A549 (cell line): Measurements from ENCODE around the gene ZDHHC1. TPM values are rescaled to one million over a fixed set of nuclear protein-coding genes. Genes with fewer than 3 reads are reported as not detected.

ENCODE experiments used
- ATAC-seq, 2 experiments: fragments of 200-7000 bp in 1 of 2; fragments of >200 bp in 1 of 2; cut with Nextera tagmentation in 1 of 2; cut with Tn5 transposase in 1 of 2; 3 replicates each; pipeline versions ENCODE4 v1.8.0 to v1.9.1; 2018 to 2020; ENCODE audit warnings: mild to moderate bottlenecking in 1 of 2, moderate library complexity in 1 of 2
- CTCF ChIA-PET: fragments of 300-600 bp; sonication (Branson Sonifier 250); formaldehyde crosslinking; extraction: SDS; loops from one replicate; lab custom pipeline; 2021; ENCODE audit warnings: antibody characterized with exemption, inconsistent platforms; lab: Yijun Ruan, JAX
- POLR2A ChIA-PET: fragments of 350-600 bp; formaldehyde crosslinking; extraction: SDS; loops from one replicate; lab custom pipeline; 2021; ENCODE audit warnings: antibody characterized with exemption, inconsistent platforms; lab: Yijun Ruan, JAX
- DNase-seq, 2 experiments: peaks; one replicate each; pipeline versions ENCODE4 v3.0.0 to v3.0.0-alpha.2; 2011 to 2016; ENCODE audit warnings: low read depth in 1 of 2, low spot score in 1 of 2
- FAIRE-seq: peaks from 2 replicates; lab custom pipeline; 2011; peaks lifted over from hg19 to GRCh38; lab: Jason Lieb, UNC
- H3K27ac ChIP-seq, 2 experiments: fragments of >200 bp; sonication (Bioruptor Twin); formaldehyde crosslinking; 3 replicates each; pipeline ENCODE4 v1.5.1; 2016 to 2017
- H3K4me1 ChIP-seq: fragments of >200 bp; sonication (Bioruptor Twin); formaldehyde crosslinking; 3 replicates; pipeline ENCODE4 v1.6.1; 2016
- H3K4me2 ChIP-seq: fragments of >200 bp; sonication (Bioruptor Twin); formaldehyde crosslinking; 3 replicates; pipeline ENCODE4 v1.6.1; 2016
- H3K4me3 ChIP-seq: fragments of >200 bp; sonication (Bioruptor Twin); formaldehyde crosslinking; 3 replicates; pipeline ENCODE4 v1.5.1; 2016
- H3K9me3 ChIP-seq: fragments of >200 bp; sonication (Bioruptor Twin); formaldehyde crosslinking; 3 replicates; pipeline ENCODE4 v1.6.1; 2016
- BHLHE40 ChIP-seq: IDR thresholded peaks from 2 replicates; pipeline ENCODE4 v1.6.1; 2012; ENCODE audit warnings: low read depth, low read length, inconsistent platforms
- CBX2 ChIP-seq: fragments of 200-600 bp; sonication (generic); IDR thresholded peaks from 2 replicates; pipeline ENCODE4 v1.6.1; 2016; ENCODE audit warnings: low read depth, mild to moderate bottlenecking, borderline replicate concordance
- CHD2 ChIP-seq: fragments of 150-350 bp; IDR thresholded peaks from 2 replicates; pipeline ENCODE4 v1.6.1; 2014; ENCODE audit warnings: low read length; ENCODE audit not compliant: partially characterized antibody
- EHMT2 ChIP-seq: fragments of 200-600 bp; sonication (generic); IDR thresholded peaks from 2 replicates; pipeline ENCODE4 v1.6.1; 2016; ENCODE audit warnings: antibody characterized with exemption, low read depth, mild to moderate bottlenecking, moderate library complexity
- EP300 ChIP-seq, 2 experiments: fragments of >200 bp; sonication (Bioruptor Twin); formaldehyde crosslinking; IDR thresholded peaks; 2 replicates in 1 of 2; 3 replicates in 1 of 2; pipeline ENCODE4 v1.6.1; 2016 to 2017
- ESRRA ChIP-seq: fragments of 150-350 bp; IDR thresholded peaks from 2 replicates; pipeline ENCODE4 v1.6.1; 2014; ENCODE audit warnings: mild to moderate bottlenecking, low read length, borderline replicate concordance
- FOSB ChIP-seq: fragments of 250-450 bp; sonication (Bioruptor Pico); IDR thresholded peaks from 2 replicates; pipeline ENCODE4 v1.5.0; 2020; ENCODE audit warnings: mild to moderate bottlenecking, moderate library complexity
- FOXS1 ChIP-seq: fragments of 250-450 bp; sonication (Bioruptor Pico); IDR thresholded peaks from 2 replicates; pipeline ENCODE4 v1.5.0; 2020; ENCODE audit warnings: mild to moderate bottlenecking, moderate library complexity
- HDAC2 ChIP-seq: fragments of 200-600 bp; sonication (generic); IDR thresholded peaks from 2 replicates; pipeline ENCODE4 v1.6.1; 2016
- HOXB13 ChIP-seq: fragments of 250-450 bp; sonication (Bioruptor Pico); IDR thresholded peaks from 2 replicates; pipeline ENCODE4 v1.5.0; 2020; ENCODE audit warnings: low read depth, mild to moderate bottlenecking, moderate library complexity
- JUN ChIP-seq, 2 experiments: fragments of >200 bp; sonication (Bioruptor Twin); formaldehyde crosslinking; IDR thresholded peaks; 2 replicates in 1 of 2; 3 replicates in 1 of 2; pipeline ENCODE4 v1.6.1; 2016 to 2017
- JUNB ChIP-seq: fragments of >200 bp; sonication (Bioruptor Twin); formaldehyde crosslinking; IDR thresholded peaks from 2 replicates; pipeline ENCODE4 v1.6.1; 2016
- MAFK ChIP-seq: fragments of 450-650 bp; IDR thresholded peaks from 2 replicates; pipeline ENCODE4 v1.6.1; 2014; ENCODE audit not compliant: partially characterized antibody
- MAZ ChIP-seq: fragments of 150-350 bp; IDR thresholded peaks from 2 replicates; pipeline ENCODE4 v1.6.1; 2014; ENCODE audit warnings: antibody characterized with exemption, low read depth, low read length, borderline replicate concordance
- PHF8 ChIP-seq: fragments of 200-600 bp; sonication (generic); IDR thresholded peaks from 2 replicates; pipeline ENCODE4 v1.6.1; 2016; ENCODE audit warnings: low read depth, mild to moderate bottlenecking, antibody characterized with exemption, moderate library complexity, borderline replicate concordance
- POLR2AphosphoS2 ChIP-seq: conservative IDR thresholded peaks from 2 replicates; pipeline ENCODE4 v1.6.1; 2012; ENCODE audit warnings: low read length, improper control_type of control experiment, inconsistent platforms
- RAD21 ChIP-seq, 2 experiments: fragments of >200 bp in 1 of 2; sonication (Bioruptor Twin) in 1 of 2; formaldehyde crosslinking in 1 of 2; IDR thresholded peaks in 1 of 2; conservative IDR thresholded peaks in 1 of 2; 2 replicates in 1 of 2; 3 replicates in 1 of 2; pipeline ENCODE4 v1.6.1; 2012 to 2018; ENCODE audit warnings: inconsistent platforms in 1 of 2
- TP53 ChIP-seq: fragments of 250-450 bp; sonication (Bioruptor Pico); IDR thresholded peaks from 2 replicates; pipeline ENCODE4 v1.5.0; 2021; ENCODE audit warnings: mild to moderate bottlenecking, moderate library complexity
- ZNF302 ChIP-seq: fragments of 250-450 bp; sonication (Bioruptor Pico); IDR thresholded peaks from 2 replicates; pipeline ENCODE4 v1.9.0; 2021; ENCODE audit warnings: inconsistent platforms, mild to moderate bottlenecking, moderate library complexity
- WGBS: methylation state at CpG from one replicate; pipeline ENCODE4 v1.1.6; 2017; ENCODE audit errors: missing lambda C conversion rate; 5-methylcytosine and 5-hydroxymethylcytosine counted together
- polyA plus RNA-seq, 4 experiments: library from polyadenylated mRNA; depleted of rRNA in 3 of 4; stranded (reverse); fragments of >200 nt; fragmentation: RNase III in 1 of 4; extraction: RNeasy Plus Mini Kit Qiagen cat#74134 plus additional on column Dnase treatment in 1 of 4; gene quantifications; 2 replicates in 3 of 4; 3 replicates in 1 of 4; pipeline ENCODE4 v1.2.3, GENCODE V29; 2011 to 2017
- TF ChIP-seq, protein P1 (sequence below): fragments of 200-600 bp; sonication (generic); IDR thresholded peaks from 2 replicates; pipeline ENCODE4 v1.6.1; 2016; ENCODE audit warnings: antibody characterized with exemption, mild to moderate bottlenecking, moderate library complexity
- TF ChIP-seq, protein P2 (sequence below): fragments of 250-450 bp; sonication (Bioruptor Pico); IDR thresholded peaks from 2 replicates; pipeline ENCODE4 v1.5.0; 2020; ENCODE audit warnings: low read depth, mild to moderate bottlenecking, moderate library complexity
- TF ChIP-seq, protein P3 (sequence below): fragments of 450-650 bp; IDR thresholded peaks from 2 replicates; pipeline ENCODE4 v1.6.1; 2014; ENCODE audit warnings: antibody characterized with exemption
- TF ChIP-seq, protein P4 (sequence below): IDR thresholded peaks from 2 replicates; pipeline ENCODE4 v1.6.1; 2012

ZDHHC1 gene
- polyA plus RNA-seq, 2 of the 4 experiments (the other 2 are of a cell fraction): 3.5 to 5.9 TPM

DNA sequence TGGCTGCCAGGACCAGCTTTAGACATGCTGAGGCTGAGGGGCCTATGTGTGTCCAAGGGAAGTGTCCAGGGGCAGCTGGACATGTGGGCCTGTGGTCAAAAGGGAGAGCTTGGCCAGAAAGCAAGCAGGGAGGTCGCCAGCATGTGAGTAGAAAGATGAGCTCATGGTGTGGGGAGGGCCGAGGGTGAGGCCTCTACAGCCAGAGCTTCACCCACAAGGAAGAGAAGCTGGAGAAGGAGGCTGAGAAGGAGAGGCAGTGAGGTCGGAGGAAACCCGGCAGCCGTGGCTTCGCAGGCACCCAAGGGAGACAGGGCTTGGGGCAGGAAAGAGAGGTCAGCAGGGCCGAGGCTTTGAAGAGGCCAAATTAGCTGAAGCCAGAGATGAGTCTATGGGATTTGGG lies 10.7 kb upstream of the ZDHHC1 start:
- Histone ChIP-seq H3K9me3 (no peaks in the 10 kb centered on the region), H3K4me2 (no peak overlapping the region), H3K27ac (no peak overlapping the region), H3K4me1 (peaks cover 9% of the 10 kb centered on the region; the same call in 2 of the 3 replicates), H3K4me3 (no peak overlapping the region)
- TF ChIP-seq HOXB13 (CRISPR knock-in tag) (no peak), ESRRA (no peak), ZNF302 (CRISPR knock-in tag) (no peak), FOSB (no peak), HDAC2 (no peak), FOXS1 (CRISPR knock-in tag) (no peak), JUNB (no peak), PHF8 (no peak), EP300 (IDR thresholded peaks at IDR 0.05) (no peak), JUN (IDR thresholded peaks at IDR 0.05) (no peak), BHLHE40 (no peak), MAFK (no peak), RAD21 (conservative IDR thresholded peaks at IDR 0.05 in 1 of 2, IDR thresholded peaks at IDR 0.05 in 1 of 2) (no peak), MAZ (no peak)
- TF ChIP-seq, protein P1, sequence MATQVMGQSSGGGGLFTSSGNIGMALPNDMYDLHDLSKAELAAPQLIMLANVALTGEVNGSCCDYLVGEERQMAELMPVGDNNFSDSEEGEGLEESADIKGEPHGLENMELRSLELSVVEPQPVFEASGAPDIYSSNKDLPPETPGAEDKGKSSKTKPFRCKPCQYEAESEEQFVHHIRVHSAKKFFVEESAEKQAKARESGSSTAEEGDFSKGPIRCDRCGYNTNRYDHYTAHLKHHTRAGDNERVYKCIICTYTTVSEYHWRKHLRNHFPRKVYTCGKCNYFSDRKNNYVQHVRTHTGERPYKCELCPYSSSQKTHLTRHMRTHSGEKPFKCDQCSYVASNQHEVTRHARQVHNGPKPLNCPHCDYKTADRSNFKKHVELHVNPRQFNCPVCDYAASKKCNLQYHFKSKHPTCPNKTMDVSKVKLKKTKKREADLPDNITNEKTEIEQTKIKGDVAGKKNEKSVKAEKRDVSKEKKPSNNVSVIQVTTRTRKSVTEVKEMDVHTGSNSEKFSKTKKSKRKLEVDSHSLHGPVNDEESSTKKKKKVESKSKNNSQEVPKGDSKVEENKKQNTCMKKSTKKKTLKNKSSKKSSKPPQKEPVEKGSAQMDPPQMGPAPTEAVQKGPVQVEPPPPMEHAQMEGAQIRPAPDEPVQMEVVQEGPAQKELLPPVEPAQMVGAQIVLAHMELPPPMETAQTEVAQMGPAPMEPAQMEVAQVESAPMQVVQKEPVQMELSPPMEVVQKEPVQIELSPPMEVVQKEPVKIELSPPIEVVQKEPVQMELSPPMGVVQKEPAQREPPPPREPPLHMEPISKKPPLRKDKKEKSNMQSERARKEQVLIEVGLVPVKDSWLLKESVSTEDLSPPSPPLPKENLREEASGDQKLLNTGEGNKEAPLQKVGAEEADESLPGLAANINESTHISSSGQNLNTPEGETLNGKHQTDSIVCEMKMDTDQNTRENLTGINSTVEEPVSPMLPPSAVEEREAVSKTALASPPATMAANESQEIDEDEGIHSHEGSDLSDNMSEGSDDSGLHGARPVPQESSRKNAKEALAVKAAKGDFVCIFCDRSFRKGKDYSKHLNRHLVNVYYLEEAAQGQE: no peak
- TF ChIP-seq, protein P2, sequence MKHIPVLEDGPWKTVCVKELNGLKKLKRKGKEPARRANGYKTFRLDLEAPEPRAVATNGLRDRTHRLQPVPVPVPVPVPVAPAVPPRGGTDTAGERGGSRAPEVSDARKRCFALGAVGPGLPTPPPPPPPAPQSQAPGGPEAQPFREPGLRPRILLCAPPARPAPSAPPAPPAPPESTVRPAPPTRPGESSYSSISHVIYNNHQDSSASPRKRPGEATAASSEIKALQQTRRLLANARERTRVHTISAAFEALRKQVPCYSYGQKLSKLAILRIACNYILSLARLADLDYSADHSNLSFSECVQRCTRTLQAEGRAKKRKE (CRISPR knock-in tag): no peak
- DNase-seq (no peak), ATAC-seq (no peak), FAIRE-seq (no peak)
- WGBS: 51% methylated on average over 7 of the region's 7 CpGs
- ChIA-PET CTCF (interaction anchor here (0.6 to 10.9 kb wide), 27 partner anchors 8 to 238 kb away, joined by 3 to 207 read pairs (median 7); partner anchors contain the start of genes ATP6V0D1, KCTD19, LRRC36 and ZDHHC1), POLR2A (no interaction called here)

DNA sequence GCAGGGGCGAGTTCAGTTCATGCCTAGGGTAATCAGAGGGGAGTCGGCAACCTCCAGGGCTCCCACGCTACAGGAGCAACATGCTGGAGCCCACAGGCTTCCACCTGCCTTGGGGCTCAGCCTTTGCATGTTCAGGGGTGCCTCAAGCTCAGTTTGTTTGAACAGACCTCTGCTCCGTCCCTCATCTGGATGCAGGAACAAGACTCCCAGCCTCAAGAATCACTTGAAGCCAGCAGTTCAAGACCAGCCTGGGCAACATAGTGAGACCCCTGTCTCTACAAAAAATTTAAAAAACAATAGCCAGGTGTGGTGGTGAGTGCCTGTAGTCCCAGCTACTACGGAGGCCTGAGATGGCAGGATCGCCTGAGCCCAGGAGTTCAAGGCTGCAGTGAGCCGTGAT lies 9.7 kb upstream of the ZDHHC1 start:
- POLR2A ChIA-PET: no interaction called here
- TF ChIP-seq ESRRA: no peak
- TF ChIP-seq TP53: no peak
- ATAC-seq (no peak), DNase-seq (no peak), FAIRE-seq (no peak)
- H3K4me2 ChIP-seq: no peak overlapping the region
- 63% methylated on average over 5 of the region's 7 CpGs for WGBS
- H3K9me3 ChIP-seq: no peaks in the 10 kb centered on the region
- CTCF ChIA-PET: interaction anchor here (0.6 to 10.9 kb wide), 11 partner anchors 8 to 166 kb away, joined by 3 to 207 read pairs (median 13); partner anchors contain the start of genes ATP6V0D1, KCTD19, LRRC36 and ZDHHC1
- no peak overlapping the region for H3K27ac ChIP-seq
- no peak overlapping the region for H3K4me3 ChIP-seq
- 0 out of 3 replicates have a peak, but pooled peaks cover 3% of the 10 kb centered on the region for H3K4me1 ChIP-seq

DNA sequence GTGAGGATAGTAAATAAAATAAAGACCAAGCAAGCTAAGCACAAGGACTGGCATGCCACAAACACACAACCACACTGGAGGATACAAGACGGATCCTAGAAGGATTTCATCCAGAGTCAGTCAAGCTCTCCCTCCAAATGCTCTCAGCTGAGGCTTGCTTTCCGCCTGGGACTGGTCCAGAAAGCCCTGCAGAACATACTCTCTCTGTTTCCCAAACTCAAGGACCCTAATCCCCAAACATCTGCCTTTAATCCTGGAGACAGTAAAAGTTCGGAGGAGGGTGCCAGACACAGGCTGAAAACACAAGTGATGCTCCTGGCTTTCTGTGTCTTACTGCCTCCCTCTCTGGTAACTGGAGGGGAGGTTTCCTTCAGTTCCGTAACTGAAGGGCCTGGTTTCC lies 9.3 kb upstream of the ZDHHC1 start:
- POLR2A ChIA-PET: no interaction called here
- DNase-seq: no peak
- TF ChIP-seq, protein P3, sequence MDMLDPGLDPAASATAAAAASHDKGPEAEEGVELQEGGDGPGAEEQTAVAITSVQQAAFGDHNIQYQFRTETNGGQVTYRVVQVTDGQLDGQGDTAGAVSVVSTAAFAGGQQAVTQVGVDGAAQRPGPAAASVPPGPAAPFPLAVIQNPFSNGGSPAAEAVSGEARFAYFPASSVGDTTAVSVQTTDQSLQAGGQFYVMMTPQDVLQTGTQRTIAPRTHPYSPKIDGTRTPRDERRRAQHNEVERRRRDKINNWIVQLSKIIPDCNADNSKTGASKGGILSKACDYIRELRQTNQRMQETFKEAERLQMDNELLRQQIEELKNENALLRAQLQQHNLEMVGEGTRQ: no peak
- TF ChIP-seq POLR2AphosphoS2 (no peak), CBX2 (no peak), EHMT2 (no peak), ESRRA (no peak), CHD2 (no peak)
- TF ChIP-seq, protein P4, sequence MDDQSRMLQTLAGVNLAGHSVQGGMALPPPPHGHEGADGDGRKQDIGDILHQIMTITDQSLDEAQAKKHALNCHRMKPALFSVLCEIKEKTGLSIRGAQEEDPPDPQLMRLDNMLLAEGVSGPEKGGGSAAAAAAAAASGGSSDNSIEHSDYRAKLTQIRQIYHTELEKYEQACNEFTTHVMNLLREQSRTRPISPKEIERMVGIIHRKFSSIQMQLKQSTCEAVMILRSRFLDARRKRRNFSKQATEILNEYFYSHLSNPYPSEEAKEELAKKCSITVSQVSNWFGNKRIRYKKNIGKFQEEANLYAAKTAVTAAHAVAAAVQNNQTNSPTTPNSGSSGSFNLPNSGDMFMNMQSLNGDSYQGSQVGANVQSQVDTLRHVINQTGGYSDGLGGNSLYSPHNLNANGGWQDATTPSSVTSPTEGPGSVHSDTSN: no peak
- TF ChIP-seq, protein P1: no peak
- FAIRE-seq: no peak
- CTCF ChIA-PET: interaction anchor here (1.1 to 10.9 kb wide), 9 partner anchors 8 to 166 kb away, joined by 3 to 207 read pairs (median 16); partner anchors contain the start of genes ATP6V0D1, KCTD19, LRRC36 and ZDHHC1
- no peaks in the 10 kb centered on the region for H3K9me3 ChIP-seq
- no peak overlapping the region for H3K27ac ChIP-seq
- H3K4me2 ChIP-seq: no peak overlapping the region
- H3K4me3 ChIP-seq: no peak overlapping the region
- ATAC-seq: no peak
- 66% methylated on average over 4 of the region's 4 CpGs for WGBS
- 0 out of 3 replicates have a peak, but pooled peaks cover 3% of the 10 kb centered on the region for H3K4me1 ChIP-seq
